GM18498 (cell line): ENCODE results near the gene DOK7.

Experiments
- ATAC-seq: cut with Tn5 transposase; IDR thresholded peaks from one replicate; pipeline ENCODE4 v1.9.1; 2021; ENCODE audit warnings: mild to moderate bottlenecking, moderate library complexity; ENCODE audit not compliant: unreplicated experiment

DOK7 gene

GRCh38 chr4:3486541-3487540 is 23.7 kb downstream of the DOK7 start:
- no peak for ATAC-seq

- ATAC-seq, result no peak
Measured at GRCh38 chr4:3487861-3488260, 24.8 kb downstream of the DOK7 start.

DNA sequence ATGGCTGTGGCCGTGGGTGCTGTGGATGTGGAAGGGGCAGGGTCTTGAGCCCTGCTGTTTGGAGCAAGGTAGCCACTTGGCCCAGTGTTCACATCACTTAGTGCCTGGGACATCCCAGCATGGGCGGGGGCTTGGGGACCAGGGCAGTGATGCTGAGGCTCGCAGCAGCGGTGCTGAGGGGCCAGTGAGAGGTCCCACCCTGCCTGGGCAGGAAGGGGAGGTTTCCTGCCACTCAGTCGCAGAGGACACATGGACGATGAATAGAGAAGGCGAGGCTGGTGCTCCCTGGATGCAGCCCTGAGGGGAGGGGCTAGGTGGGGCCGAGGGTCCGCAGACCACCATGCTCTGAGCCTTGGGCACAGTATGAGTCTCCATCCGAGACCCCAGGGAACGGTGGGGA is 25.7 kb downstream of the DOK7 start:
- ATAC-seq, result no peak

DNA sequence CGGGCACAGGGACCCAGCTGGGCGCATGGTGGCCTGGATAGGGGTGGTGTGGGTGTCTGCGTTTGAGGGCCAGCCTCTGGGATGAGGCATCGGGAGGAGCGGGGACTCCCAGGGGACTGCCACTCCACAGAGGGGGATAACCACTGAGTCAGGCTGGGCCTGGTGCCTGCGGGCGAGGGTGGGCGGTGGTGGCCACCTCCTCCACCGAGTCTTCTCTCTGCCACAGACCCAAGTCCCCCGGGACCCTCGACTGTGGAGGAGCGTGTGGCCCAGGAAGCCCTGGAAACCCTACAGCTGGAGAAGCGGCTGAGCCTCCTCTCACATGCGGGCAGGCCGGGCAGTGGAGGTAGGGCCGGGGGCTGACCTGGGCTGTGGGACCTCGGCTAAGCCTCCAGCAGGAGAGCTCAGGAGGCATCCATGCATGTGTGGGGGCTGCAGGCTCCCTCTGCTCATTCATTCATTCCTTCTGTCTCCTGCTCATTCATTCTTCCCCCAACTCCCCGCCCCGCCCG is 26.4 kb downstream of the DOK7 start:
- no peak for ATAC-seq

DNA sequence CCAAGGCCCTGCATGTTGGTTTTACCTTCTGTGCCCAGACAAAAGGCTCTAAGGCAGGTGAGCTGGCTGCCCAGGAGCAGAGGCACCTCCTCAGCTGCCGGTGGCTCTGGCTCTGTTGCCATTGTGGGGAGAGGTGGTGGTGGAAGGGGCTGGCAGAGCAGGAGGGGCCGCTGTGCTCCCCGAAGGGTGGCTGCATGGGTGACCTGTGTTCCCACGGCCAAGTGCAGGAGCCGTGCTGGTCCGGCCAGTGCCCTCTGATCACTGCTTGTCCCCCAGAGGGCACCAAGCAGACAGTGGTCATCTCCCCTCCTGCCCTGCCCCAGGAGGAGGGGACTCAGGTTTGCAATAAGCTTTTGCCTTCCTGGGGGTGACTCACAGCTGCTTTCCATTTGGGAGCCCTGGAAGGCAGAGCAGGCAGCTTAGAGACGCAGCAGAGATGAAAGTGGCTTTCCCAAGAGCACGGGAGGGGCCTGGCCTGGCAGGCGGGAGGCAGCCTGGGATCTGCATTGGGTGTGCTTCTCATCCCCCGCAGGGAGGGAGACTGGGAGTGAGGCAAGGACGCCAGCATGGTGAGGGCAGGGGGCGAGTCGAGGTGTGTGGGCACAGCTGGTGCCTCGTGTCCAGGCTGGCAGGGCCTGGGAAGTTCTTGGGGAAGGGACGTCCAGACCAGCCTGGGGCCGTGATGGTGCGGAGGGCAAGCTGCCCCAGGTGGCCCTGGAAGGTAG is 28.7 kb downstream of the DOK7 start:
- ATAC-seq, result no peak

GRCh38 chr4:3492741-3493719 is 29.9 kb downstream of the DOK7 start:
- ATAC-seq, result no peak

DNA sequence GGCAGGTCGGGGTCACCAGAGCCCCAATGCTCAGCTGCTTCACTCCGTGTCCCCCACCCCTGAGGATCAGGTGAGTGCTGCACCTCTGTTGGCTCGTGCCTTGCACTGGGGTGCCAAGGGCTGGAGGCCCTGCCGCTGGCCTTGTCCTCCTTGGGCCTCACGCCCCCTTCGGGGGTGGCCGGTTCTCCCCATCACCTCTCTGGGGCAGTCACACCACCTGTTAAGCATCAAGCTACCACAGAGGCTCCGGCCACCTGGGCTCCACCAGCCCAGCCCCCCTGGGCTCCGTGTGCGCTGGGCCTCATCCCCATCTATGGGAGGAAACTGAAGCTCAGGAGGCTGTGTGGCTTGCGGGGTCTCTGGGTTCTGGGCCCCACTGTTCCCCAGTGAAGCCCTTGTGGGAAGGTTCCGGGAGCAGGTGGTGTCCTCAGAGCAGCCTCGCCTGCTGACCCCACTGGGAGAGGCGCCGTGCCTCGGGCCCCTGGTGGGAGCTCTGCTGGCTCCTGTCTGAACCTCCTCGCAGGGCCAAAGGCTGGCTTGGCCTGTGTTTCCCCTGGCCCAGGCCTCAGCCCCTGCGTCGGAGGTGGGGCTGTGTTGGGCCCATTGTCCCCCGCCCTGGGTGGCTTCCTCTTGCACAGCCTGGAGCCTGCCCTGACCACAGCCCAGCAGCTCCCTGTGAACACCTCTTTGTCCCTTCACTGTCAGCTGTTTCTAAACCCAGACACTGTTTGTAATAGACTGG is 30.8 kb downstream of the DOK7 start:
- ATAC-seq, result no peak

DNA sequence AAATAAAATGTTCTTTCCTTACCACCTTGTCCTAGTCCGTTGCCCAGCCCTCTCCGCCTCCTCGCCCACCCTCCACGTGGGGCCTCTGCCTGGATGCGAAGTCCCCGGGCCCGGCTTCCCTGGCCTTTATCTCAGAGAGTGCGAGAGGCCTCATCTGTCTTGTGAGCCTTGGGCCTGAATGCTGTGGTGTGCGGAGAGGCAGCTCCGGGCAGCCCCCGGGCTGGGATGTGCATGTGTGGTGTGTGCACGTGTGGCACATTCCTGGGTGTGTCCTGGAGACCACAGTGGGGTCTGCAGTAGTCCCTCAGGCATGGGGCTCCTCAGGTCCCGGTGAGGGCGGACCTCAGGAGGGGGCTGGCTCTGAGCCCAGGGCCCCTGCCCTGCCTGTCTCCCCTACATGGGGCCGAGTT is 31.4 kb downstream of the DOK7 start:
- no peak for ATAC-seq

DNA sequence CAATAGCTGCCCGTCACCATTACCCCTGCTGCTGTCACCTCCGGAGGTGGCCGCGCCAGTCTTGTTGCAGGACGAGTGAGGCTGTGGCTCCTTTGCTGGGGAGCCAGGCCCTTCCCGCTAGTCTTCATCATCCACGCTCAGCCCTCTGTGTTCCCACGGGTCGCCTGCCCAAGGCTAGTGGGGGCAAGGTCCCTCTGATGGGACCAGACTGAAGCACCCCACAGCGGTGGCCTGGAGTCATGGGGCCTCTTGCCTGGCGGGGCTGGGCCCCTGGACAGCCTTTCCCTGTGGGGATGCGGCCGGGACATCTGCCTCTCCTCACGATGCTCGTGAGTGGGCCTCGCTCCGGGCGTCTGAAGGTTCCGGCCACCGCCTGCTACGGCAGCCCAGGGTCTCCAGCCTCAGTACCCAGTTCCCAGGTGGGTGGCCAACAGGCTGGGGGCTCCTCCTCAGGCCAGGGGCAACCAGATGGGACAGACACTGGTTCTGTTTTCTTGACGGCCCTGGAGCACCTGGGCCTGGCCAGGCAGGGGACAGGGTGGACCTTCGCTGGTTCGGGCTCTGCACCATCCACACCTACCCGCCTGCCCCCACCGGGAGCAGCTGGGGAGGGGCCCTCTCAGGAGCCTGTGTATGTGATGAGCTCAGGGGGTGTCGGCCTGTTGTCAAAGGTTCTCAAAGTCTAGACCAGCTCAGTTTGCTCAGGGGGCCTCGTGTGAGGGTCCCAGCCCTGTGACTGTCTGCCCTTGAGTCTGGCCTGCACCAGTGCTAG is 32.3 kb downstream of the DOK7 start:
- no peak for ATAC-seq

DNA sequence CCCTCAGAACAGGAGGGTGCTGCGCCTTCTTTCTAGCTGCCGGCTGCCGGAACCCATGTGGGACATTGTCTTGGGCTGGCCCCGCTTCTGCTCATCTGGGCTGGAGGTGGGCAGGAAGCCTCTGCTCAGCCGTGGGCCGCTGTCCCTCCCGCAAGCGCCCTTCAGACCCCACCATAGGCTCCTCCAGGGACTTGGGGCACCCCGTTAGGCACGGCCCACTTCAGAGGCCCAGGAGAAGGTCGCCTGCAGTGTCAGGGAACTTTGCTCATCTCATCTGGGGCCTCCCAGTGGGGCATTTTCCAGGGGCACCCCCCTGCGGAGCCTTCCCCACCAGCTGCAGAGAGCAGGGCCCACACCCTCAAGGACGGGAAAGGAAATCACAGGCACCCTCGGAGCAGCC is 32.9 kb downstream of the DOK7 start:
- no peak for ATAC-seq

DNA sequence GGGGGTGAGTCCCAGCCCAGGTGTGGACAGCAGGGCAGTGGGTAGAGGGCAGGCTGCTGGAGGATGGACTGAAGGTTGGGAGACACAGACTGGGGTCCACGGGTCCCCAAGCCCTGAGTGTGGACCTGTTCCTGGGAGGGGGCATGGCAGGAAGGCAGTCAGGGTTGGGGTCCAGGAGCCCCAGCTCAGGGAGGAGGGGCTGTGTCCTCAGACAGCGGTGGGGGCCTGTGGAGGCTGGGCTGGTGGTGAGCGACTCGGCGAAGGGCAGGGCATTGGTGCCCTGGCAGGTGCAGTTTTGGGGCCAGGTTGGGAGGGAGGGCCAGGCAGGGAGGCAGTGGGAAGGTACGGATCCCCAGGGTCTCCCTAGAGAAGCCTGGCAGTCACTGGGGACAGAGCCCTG is 34.0 kb downstream of the DOK7 start:
- ATAC-seq, result no peak

- no peak for ATAC-seq
Measured at GRCh38 chr4:3497523-3498389, 34.6 kb downstream of the DOK7 start.

GRCh38 chr4:3498407-3498806 is 35.3 kb downstream of the DOK7 start:
- no peak for ATAC-seq

- no peak for ATAC-seq
Measured at GRCh38 chr4:3498901-3499510, 35.9 kb downstream of the DOK7 start.

GRCh38 chr4:3499710-3500109 is 36.6 kb downstream of the DOK7 start:
- no peak for ATAC-seq

DNA sequence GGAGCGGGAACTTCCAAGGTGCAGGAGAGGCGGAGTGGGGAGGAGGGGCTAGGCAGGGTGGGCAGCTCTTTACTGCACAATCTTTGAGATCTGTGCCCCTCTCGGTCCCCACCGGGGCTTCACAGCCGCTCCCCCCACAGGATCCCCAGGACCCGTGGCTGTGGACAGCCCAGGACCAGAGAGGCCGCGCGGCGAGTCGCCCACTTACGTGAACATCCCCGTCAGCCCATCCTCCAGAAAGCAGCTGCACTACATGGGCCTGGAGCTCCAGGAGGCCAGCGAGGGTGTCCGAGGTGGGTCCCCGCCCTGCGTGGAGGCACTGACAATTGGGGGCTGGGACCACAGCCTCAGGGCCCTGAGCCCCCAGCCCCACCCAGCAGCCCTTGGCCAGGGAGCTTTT is 37.0 kb downstream of the DOK7 start:
- ATAC-seq, result no peak

DNA sequence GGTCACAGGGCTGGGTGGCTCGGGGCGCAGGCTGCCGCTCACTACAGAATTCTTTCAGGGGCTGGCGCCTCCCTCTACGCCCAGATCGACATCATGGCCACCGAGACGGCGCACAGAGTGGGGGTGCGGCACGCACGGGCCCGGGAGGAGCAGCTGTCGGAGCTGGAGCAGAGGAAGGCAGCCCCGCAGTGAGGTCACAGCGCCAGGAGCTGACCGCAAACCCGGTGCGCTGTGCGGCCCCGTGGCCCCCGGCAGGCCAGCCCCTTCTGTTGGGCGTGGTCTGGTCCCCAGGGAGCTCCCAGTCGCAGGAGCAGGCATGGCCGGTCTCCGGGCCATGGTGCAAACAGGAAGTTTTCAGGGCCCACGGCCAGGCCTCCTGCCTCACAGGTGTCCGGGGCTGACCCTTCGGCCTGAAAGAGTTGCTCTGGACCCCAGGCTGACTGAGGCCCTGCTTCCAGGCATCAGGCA is 37.6 kb downstream of the DOK7 start:
- ATAC-seq, result no peak
